Measurements from ENCODE around the gene MCTS1. TPM values are rescaled to one million over a fixed set of nuclear protein-coding genes. Genes with fewer than 3 reads are reported as not detected.
A peak's percentile ranks its signal among the peaks of the same experiment; 100 is the strongest.
"Not testable (repeated sequence)": the region's sequence is repeated elsewhere in the genome, so short reads cannot be mapped to it uniquely, and the experiment has no call there.

MCTS1 gene, protein sequence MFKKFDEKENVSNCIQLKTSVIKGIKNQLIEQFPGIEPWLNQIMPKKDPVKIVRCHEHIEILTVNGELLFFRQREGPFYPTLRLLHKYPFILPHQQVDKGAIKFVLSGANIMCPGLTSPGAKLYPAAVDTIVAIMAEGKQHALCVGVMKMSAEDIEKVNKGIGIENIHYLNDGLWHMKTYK
- 32.7 TPM for total RNA-seq
- long read RNA-seq, transcript MCTS1-202 (6 exons, 1,018 nt) = major isoform, 19 of 24 reads
- long read RNA-seq, partial matches to known transcripts = 1 of 24 reads
- long read RNA-seq, other reads (novel, unspliced or antisense) = 2 of 24 reads

DNA sequence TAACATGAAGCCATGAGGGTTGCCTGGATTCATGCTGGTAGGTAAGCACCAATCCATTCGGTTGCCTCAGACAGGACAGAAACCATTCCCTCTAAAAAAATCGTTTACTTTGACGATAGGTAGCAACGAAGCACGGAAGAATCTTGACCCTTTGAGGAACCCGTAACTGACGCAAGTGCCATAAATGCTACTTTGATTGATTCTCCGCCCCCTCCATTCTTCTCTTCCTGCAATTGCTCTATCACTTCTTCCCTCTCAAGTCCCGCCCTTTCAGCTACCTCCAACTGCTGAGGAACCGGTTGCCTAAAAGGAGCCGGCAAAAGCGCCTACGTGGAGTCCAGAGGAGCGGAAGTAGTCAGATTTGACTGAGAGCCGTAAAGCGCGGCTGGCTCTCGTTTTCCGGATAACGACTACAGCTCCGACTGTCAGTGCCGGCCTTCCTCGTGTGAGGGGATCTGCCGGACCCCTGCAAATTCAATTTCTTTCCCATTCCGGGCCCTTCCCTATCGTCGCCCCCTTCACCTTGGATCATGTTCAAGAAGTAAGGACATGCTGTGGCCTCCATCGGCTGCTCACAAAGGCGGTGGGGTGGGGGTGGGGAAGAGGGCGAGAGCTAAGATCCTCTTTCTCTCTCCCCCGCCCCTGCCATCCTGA, at the start of gene MCTS1:
Gene MCTS1 (plus strand): TSS at position 395 of the 654 bp plus-strand sequence. CDS start 136 bp downstream, at position 531.
- DNase-seq (peak; percentile 84), ATAC-seq (peak; percentile 99)
- intact Hi-C loops (cut with micrococcal nuclease) = no loop called here

DNA sequence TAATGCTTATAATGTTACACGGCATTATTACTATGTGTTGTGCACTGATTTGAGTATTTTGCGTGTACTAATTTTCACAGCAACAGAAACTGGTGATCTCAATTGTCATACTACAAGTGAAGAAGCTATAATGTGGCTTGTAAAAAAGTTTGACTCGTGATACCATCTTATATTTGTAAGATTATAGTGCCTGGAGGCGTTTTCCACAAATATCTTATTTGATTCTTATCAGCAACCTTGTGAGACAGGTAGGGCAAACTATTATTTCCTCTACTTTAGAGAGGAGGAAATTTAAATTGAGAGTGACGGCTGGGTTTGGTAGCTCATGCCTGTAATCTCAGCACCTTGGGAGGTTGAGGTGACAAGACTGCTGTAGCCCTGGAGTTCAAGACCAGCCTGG, 47.6 kb upstream of the MCTS1 start:
- ATAC-seq = no peak
- no peak for DNase-seq
- intact Hi-C loops (cut with micrococcal nuclease) = no loop called here

GRCh38 chrX:120559804-120560203, 44.1 kb upstream of the MCTS1 start:
- intact Hi-C loops (cut with micrococcal nuclease) = no loop called here
- DNase-seq (no peak), ATAC-seq (no peak)

GRCh38 chrX:120560405-120560841, 43.5 kb upstream of the MCTS1 start:
- DNase-seq (peak; percentile 25), ATAC-seq (peak; percentile 34)
- intact Hi-C loops (cut with micrococcal nuclease) = no loop called here

GRCh38 chrX:120560842-120561633, 42.9 kb upstream of the MCTS1 start, which contains the start of gene CUL4B:
Gene CUL4B, minus strand, starts transcription at chrX:120560962. Its CDS starts 324 bp downstream, at chrX:120560638.
- intact Hi-C loops (cut with micrococcal nuclease) = no loop called here
- peak; percentile 96 for ATAC-seq
- DNase-seq = peak; percentile 94

DNA sequence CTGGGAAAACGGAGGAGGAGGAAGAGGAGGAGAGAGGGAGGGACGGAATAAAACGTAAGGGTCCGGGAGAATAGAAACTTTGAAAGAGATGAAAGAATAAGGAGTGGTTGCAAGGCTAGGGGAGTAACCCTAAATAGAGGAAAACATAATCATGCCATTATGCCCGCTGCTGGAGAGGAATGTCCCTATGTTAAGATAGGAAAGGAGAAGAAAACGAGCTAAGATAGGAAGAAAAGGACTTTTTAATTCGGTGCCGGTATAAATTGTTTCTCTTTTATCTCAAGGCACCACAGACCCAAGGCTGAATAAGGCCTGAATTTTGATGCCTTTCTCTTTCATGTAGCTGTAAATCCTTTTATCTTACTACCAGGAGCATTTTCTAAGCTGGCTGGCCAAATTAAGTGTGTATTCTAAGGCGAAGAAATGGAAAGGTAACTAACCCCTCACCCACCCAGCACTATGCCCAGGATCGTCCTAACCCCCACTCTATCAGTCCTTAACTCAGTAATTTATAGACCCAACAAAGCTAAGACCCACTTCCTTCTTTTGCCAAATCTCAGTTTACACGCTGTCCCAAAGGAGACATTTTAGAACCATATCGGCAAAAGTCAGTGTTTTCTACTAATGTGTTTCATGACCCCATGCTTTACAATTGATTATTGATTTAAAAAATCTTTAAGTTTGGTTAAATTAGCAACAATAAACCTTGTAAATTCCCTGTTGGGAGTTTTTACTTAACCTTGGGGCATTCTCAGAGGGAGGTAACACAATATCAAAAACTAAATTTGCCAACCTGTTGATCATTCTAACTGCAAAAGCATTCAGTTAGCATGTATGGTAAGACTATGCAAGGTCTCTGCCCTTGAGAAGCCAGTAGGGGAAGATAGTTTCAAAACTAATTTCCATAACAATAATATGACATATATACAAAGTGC, 42.0 kb upstream of the MCTS1 start:
- intact Hi-C loops (cut with micrococcal nuclease) = no loop called here
- DNase-seq (no peak), ATAC-seq (no peak)

GRCh38 chrX:120562569-120562926, 41.4 kb upstream of the MCTS1 start:
- intact Hi-C loops (cut with micrococcal nuclease) = no loop called here
- DNase-seq = no peak

DNA sequence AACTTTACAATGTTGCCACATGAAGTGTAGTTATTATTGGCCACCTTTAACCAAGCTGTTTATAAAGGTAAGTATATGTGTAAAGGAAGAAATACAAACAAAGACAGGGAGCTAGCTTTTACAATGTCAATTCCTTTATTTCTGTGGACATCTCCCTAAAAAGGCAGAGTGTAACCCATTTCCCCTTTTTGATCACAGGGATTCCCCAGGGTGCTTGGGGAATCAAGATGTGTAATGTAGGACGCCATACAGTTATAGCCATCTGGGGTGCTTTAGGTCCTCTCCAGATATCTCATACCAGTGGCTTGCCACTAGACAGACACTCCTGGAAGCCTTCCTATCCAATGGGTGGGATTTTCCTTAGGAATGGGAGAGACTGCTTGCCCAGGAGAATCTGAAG, 39.0 kb upstream of the MCTS1 start:
- DNase-seq = no peak
- no peak for ATAC-seq
- intact Hi-C loops (cut with micrococcal nuclease) = no loop called here

More at GRCh38 chrX:120562569-120562926, 41.4 kb upstream of the MCTS1 start:
- ATAC-seq = no peak

DNA sequence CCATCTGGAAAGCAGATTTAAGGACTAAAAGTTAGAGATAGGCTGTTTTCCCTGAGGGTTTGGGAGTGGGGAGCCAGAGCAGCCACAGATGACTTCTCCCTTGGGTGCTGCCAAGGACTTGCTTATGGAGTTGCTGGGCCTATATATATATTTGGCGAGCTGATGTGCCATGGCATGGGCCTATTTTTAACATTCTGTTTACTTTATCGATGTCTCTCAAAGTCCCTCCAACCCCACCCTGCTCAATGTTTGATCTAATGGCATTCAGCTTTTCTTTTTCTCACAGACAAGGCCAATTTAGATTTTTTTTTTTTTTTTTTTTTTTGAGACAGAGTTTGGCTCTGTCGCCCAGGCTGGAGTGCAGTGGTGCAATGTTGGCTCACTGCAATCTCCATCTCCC, 37.1 kb upstream of the MCTS1 start:
- DNase-seq (no peak), ATAC-seq (no peak)
- intact Hi-C loops (cut with micrococcal nuclease) = no loop called here

GRCh38 chrX:120568035-120568434, 35.9 kb upstream of the MCTS1 start:
- DNase-seq (no peak), ATAC-seq (no peak)
- intact Hi-C loops (cut with micrococcal nuclease) = no loop called here

DNA sequence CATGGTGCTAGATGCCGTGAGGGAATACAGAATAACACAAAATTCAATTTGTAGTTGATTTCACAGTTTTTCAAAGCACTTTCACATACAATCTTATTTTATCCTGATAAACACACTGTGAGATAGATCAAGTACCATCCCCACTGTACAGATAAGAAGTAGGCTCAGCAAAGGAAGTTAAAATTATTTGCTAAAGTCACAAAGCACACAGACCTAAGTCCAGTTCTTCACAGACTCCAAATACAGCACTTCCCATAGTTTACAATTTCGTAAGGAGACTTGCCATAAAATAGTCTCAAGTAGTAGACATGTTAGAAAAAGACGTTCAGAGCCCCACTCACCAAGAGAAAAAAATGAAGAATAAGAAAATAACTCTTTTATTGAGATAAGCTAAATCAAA, 35.3 kb upstream of the MCTS1 start:
- no peak for ATAC-seq
- DNase-seq = no peak

GRCh38 chrX:120570011-120570600, 33.8 kb upstream of the MCTS1 start:
- intact Hi-C loops (cut with micrococcal nuclease) = no loop called here
- no peak for DNase-seq
- no peak for ATAC-seq

More for the DNA sequence above, 35.3 kb upstream of the MCTS1 start:
- intact Hi-C loops (cut with micrococcal nuclease) = no loop called here

DNA sequence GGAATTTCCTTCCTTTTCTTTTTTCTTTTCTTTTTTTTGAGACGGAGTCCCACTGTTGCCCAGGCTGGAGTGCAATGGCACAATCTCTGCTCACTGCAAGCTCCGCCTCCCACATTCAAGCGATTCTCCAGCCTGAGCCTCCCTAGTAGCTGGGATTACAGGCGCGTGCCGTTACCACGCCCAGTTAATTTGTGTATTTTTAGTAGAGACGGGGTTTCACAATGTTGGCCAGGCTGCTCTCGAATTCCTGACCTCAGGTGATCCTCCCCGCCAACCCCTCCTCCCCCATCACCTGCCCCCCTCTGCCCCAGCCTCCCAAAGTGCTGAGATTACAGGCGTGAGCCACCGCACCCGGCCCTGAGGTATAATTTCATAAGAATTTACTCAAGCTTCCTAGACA, 30.1 kb upstream of the MCTS1 start:
- intact Hi-C loops (cut with micrococcal nuclease); DNase-seq; ATAC-seq: not testable (repeated sequence)

GRCh38 chrX:120575379-120576114, 28.4 kb upstream of the MCTS1 start:
- intact Hi-C loops (cut with micrococcal nuclease) = no loop called here
- no peak for DNase-seq

GRCh38 chrX:120585702-120586101, 18.2 kb upstream of the MCTS1 start:
- DNase-seq = no peak
- intact Hi-C loops (cut with micrococcal nuclease) = no loop called here
- no peak for ATAC-seq

More at GRCh38 chrX:120575379-120576114, 28.4 kb upstream of the MCTS1 start:
- ATAC-seq = no peak

GRCh38 chrX:120604361-120604782, 471 bp downstream of the MCTS1 start:
- intact Hi-C loops (cut with micrococcal nuclease) = no loop called here
- ATAC-seq = peak; percentile 68
- DNase-seq = no peak

DNA sequence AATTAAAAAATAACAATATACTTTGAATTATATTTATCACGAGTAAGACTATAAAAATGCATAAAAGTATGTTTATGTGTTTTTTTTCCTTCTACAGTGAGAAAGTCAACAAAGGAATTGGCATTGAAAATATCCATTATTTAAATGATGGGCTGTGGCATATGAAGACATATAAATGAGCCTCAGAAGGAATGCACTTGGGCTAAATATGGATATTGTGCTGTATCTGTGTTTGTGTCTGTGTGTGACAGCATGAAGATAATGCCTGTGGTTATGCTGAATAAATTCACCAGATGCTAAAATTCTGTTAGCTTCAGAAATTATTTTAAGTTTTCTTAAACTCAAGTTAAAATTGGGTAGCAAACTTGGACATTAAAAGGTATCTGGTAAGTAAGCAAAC, 8.2 kb downstream of the MCTS1 start:
- intact Hi-C loops (cut with micrococcal nuclease) = no loop called here
- no peak for DNase-seq
- ATAC-seq = no peak

DNA sequence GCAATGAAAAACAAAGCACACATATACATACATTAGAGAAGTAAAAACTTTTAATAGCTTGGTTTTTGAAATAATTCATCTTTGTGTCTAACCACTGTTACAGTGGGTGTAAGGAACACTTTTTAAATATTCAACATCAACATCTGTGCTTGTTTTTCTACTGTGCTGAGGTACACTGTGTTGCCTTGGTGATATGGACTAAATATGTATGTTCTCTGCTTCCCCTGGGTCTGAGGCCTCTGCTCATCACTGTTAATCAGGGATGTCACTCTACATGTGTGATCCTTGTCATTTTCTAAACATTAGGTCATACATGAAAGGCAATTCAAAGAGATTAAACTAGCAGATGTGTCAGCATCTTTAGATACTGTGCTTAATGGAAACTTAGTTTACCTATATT, 10.9 kb downstream of the MCTS1 start:
- intact Hi-C loops (cut with micrococcal nuclease) = no loop called here
- ATAC-seq = no peak
- no peak for DNase-seq

Measured in left ventricle myocardium superior (tissue), 1 donor.